IMR-90 (cell line): ENCODE data around the gene IL15RA.

Experiments
- CTCF ChIP-seq: conservative IDR thresholded peaks from 2 replicates; pipeline ENCODE4 v1.5.1; 2012; ENCODE audit warnings: mild to moderate bottlenecking, low read depth, low read length, improper control_type of control experiment
- POLR2A ChIP-seq: IDR thresholded peaks from 2 replicates; pipeline ENCODE4 v1.6.1; 2012; ENCODE audit warnings: mild to moderate bottlenecking, low read depth, low read length
- RFX5 ChIP-seq: IDR thresholded peaks from 2 replicates; pipeline ENCODE4 v1.8.0; 2012; ENCODE audit warnings: low read depth, mild to moderate bottlenecking, low read length, moderate library complexity
- TF ChIP-seq, protein P1 (sequence below): fragments of 150-350 bp; IDR thresholded peaks from 2 replicates; pipeline ENCODE4 v1.6.1; 2017; ENCODE audit warnings: mild to moderate bottlenecking, antibody characterized with exemption, low read length, low read depth

DNA sequence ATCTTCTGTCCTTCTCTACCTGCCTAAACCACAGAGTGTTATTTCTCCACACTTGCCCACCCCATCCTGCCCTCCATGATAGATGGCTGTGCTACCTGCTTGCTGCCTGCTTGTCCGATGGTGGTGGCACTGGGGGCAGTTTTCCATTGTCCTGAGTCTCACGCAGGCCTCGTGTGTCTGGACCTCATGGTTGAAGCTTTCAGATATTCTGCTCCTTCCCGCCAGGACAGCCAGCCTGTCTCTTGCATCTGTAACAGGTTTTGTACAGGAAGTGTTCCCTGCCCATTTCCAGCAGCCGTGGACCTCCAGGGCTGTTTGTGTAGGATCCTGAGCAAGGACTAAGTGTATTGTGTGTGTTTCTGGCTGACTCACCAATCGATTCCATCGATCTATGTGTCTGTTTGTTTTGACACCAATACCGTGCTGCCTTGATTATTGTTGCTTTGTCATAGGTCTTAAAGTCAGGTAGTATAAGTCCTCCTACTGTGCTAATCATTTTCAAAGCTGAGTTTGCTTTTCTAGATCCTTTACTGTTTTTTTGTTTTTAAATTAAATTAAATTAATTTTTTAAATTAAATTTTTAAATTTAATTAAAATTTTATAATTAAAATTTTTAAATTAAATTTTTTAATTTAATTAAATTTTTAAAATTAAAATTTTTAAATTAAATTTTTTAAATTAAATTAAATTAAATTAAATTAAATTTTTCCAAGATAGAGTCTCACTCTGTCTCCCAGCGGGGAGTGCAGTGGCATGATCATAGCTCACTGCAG lies 8.5 kb downstream of the IL15RA start:
- TF ChIP-seq POLR2A (no peak), RFX5 (no peak), CTCF (no peak)
- TF ChIP-seq, protein P1, sequence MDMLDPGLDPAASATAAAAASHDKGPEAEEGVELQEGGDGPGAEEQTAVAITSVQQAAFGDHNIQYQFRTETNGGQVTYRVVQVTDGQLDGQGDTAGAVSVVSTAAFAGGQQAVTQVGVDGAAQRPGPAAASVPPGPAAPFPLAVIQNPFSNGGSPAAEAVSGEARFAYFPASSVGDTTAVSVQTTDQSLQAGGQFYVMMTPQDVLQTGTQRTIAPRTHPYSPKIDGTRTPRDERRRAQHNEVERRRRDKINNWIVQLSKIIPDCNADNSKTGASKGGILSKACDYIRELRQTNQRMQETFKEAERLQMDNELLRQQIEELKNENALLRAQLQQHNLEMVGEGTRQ: no peak
